Epithelial cell of proximal tubule (primary cell): Measurements from ENCODE around the gene TBC1D19. TPM values are rescaled to one million over a fixed set of nuclear protein-coding genes. Genes with fewer than 3 reads are reported as not detected.
A peak's percentile ranks its signal among the peaks of the same experiment; 100 is the strongest.

Experiments used
- DNase-seq: peaks from one replicate; pipeline ENCODE4 v3.0.0-alpha.2; 2011; ENCODE audit warnings: low read depth
- H3K4me3 ChIP-seq: 2 replicates; pipeline ENCODE4 v1.5.1; 2011; ENCODE audit warnings: low read depth, mild to moderate bottlenecking, low read length
- total RNA-seq: library from RNA; depleted of rRNA; stranded (reverse); fragments of >200 nt; gene quantifications from 2 replicates; pipeline ENCODE4 v1.2.3, GENCODE V29; 2015
- TF ChIP-seq, protein P1 (sequence below): conservative IDR thresholded peaks from 2 replicates; pipeline ENCODE4 v1.5.1; 2012; ENCODE audit warnings: low read depth, mild to moderate bottlenecking, low read length

Gene TBC1D19
- total RNA-seq, 1 donor from 2014 or later = 27.9 TPM

DNA sequence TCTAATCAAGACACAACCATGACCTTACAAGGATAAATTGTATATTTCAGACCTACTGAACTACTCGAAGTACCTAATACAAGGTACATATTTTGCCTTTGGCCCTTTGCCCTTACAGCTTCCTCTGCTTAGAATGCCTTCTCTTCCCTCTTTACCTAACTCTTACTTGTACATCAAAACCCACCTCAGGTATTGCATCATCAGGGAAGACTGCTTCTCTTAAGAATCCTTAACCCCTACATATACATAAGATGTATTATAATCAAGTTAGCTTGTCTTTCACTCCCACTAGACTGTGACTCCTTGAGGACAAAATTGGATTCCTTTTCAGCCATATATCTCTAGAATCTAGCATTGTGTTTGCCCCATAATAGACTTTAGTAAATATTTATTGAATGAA lies 175.0 kb downstream of the TBC1D19 start:
- TF ChIP-seq, protein P1, sequence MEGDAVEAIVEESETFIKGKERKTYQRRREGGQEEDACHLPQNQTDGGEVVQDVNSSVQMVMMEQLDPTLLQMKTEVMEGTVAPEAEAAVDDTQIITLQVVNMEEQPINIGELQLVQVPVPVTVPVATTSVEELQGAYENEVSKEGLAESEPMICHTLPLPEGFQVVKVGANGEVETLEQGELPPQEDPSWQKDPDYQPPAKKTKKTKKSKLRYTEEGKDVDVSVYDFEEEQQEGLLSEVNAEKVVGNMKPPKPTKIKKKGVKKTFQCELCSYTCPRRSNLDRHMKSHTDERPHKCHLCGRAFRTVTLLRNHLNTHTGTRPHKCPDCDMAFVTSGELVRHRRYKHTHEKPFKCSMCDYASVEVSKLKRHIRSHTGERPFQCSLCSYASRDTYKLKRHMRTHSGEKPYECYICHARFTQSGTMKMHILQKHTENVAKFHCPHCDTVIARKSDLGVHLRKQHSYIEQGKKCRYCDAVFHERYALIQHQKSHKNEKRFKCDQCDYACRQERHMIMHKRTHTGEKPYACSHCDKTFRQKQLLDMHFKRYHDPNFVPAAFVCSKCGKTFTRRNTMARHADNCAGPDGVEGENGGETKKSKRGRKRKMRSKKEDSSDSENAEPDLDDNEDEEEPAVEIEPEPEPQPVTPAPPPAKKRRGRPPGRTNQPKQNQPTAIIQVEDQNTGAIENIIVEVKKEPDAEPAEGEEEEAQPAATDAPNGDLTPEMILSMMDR = no peak
- no peak for DNase-seq
- no peak overlapping the region for H3K4me3 ChIP-seq

DNA sequence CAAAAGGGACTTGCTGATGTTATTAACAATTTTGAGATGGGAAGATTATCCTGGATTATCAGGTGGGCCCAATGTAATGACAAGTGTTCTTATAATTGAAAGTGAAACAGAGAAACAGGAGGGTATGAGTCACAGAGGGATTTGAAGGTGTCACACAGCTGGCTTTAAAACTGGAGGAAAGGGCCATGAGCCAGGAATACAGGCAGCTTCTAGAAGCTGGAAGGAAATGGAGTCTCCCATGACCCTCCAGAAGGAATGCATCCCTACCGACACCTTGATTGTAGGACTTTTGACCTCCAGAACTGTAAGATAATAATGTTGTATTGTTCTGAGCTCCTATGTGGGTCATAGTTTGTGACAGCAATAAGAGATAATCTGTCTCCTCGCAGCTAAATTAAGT lies 178.8 kb downstream of the TBC1D19 start:
- H3K4me3 ChIP-seq = no peak overlapping the region
- TF ChIP-seq, protein P1 = no peak
- peak; percentile 36 for DNase-seq

DNA sequence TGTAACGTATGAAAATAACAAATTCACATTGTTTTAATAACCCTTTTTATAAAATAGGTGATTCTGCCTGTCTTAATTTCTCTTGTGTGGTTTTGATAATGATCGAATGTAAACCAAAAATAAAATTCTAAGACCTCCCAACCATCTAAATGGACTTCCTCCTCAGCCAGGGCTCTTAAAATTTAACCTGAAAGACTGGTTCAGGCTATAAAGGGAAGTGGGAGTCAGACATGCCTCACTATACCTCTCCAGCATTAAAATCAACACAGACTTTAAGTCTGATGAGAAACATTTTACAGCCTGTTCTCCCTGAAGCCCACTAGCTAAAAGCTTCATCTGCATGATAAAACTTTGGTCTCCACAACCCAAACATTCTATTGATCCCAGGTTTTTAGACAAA lies 179.2 kb downstream of the TBC1D19 start:
- no peak for DNase-seq
- TF ChIP-seq, protein P1 = no peak
- no peak overlapping the region for H3K4me3 ChIP-seq

DNA sequence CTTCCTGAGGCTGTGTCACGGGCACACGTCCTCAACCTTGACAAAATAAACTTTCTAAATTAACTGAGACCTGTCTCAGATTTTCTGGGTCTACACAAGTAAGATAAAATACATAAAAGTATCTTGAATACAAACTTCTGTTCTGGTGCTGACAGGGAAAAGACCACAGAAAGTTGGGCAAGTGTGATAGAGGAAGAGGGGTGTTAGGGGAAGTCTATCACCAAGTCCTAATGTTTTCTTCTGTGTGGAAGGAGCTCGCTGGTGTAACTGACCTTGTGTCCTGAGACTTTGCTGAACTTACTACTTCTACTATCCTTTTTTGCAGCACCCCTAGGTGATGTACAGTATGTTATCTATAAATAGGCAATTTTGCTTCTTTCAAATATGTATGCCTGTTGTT lies 179.8 kb downstream of the TBC1D19 start:
- DNase-seq = no peak
- TF ChIP-seq, protein P1 = no peak
- H3K4me3 ChIP-seq = no peak overlapping the region

DNA sequence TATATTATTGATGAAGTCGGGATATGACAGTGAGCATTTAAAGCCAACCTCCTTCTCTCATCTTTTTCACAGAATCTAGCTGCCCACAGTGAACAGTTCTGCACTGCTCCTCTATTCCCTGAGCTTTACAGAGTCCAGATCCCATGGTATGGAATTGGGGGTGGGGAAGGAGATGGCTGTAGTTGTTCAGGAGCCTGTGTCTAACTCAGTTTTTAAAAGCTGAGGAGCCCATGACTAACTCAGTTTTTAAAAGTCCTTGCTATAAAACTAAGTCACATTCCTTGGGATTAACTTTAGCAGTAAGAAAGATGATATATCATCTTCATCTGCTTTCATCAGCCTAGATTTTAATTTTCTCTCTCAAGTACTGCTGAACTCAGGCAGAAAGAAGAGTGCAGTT lies 180.3 kb downstream of the TBC1D19 start:
- H3K4me3 ChIP-seq = no peak overlapping the region
- DNase-seq = no peak
- TF ChIP-seq, protein P1 = no peak

DNA sequence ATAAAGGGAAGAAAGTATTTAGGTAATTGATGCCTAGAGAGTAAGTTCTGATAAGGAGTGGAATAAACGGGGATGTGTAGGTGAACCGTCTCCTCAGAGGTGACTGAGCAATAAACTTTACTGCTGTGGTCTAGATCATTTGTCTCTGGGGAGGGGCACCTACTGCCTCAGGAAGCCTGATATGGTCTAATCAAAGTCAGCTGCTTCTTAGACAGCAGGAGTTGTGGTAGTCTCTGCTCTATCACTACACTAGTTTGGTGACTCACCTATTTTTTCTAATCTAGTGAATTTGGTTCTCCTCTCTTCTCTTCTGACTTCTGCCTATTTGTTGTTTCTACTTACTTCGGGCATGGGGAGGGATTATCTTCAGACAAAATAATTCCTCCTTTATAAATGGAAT lies 181.6 kb downstream of the TBC1D19 start:
- H3K4me3 ChIP-seq = no peak overlapping the region
- DNase-seq = no peak
- TF ChIP-seq, protein P1 = no peak

DNA sequence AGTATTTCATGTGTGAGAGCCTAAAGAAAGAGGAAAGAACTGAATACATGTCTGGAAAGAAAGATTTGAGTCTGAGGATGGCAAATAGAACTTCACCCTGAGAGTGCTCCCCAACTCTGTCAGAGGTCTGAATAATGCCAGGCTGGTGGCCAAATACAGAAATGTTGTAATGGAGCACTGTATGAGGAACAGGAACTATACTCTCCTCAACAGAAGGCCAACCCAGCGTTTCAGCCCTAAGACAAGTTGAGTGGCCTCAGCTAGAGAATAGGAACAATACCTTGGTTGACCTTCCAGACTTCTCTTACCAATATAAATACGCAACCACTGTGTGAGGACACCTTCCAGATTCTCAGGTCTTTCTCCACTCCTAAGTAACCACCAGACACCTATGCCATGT lies 182.3 kb downstream of the TBC1D19 start:
- H3K4me3 ChIP-seq = no peak overlapping the region
- no peak for DNase-seq
- TF ChIP-seq, protein P1 = no peak
